DMS79 (cell line): ENCODE results near the gene SRMS.
A peak's percentile ranks its signal among the peaks of the same experiment; 100 is the strongest.
"Not testable (repeated sequence)": the region's sequence is repeated elsewhere in the genome, so short reads cannot be mapped to it uniquely, and the experiment has no call there.

Experiments used
- DNase-seq: peaks from one replicate; lab custom pipeline; 2025; lab: John Stamatoyannopoulos, UW

The SRMS gene

DNA sequence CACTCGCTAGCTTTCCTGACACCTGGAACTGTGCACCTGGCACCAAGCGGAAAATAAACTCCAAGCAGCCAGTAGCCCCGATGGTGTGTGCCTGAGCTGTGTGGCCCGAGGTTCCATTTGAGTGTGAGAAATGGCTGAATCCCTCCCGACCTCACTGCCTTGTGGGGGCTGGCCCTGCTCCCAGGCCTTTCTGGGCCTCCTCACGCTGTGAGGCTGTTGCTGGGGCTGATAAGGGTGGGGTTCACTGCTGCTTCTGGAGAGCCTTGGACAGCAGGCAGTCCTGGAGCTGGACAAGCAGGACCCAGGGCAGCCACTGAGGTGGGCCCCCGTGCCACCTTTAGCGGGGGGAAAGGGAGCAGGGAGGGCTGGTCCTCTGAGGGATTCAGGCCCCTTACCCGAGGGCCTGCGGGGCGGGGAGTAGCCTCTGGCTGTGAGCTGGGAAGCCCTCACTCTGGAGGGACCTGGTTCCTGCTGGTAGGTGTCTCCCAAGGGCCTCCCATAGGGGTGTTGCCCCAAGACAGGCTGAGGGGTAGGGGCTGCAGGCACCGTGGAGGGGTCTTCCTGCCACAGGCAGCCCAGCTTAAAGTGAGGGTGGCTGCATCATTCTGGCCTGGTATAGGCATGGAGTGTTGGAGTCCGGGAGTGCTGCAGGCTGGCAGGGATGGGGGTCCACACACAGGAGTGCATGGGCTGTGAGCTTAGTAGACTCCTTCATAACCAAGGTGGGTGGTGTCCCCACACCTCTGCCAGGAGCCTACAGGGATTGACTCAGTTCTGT lies 25.3 kb downstream of the SRMS start:
- no peak for DNase-seq

DNA sequence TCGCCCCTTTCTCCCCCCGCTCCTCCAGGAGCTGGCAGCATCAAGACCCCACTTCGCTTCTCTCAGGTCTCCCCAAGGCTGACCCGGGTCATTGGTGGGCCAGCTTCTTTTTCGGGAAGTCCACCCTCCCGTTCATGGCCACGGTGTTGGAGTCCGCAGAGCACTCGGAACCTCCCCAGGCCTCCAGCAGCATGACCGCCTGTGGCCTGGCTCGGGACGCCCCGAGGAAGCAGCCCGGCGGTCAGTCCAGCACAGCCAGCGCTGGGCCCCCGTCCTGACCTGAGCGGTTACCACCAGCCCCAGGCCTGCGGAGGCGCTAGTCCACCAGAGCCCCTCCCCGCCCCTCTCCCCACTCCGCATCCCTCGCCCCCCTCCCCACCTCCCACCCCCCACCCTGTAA lies 25.9 kb downstream of the SRMS start:
- DNase-seq: no peak

DNA sequence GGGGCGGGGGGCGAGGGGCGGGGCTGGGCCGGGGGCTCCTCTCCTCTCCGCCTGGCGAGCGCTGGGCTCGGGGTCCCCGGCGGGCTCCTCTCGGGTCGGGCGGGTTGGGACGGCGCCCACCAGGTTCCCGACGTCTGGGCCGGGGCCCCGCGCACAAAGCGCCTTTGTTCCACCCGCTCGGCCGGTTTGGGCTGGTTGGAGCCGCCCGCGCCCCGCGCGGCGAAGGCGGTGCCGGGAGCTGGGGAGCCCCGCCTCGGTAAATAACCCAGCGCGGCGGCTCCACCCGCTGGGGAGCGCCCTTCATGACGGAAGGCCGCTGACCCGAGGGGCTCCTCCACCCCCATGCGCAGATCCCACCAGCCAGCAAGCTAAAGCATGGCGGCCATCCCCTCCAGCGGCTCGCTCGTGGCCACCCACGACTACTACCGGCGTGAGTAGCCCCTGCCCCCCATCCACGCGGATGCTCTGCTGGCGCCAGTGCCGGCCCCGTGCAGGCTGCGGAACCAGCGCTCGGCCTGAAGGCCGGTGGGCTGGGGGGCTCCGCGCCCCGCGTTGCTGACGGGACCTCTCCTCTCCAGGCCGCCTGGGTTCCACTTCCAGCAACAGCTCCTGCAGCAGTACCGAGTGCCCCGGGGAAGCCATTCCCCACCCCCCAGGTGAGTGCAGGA lies 26.5 kb downstream of the SRMS start:
- DNase-seq: peak; percentile 27

DNA sequence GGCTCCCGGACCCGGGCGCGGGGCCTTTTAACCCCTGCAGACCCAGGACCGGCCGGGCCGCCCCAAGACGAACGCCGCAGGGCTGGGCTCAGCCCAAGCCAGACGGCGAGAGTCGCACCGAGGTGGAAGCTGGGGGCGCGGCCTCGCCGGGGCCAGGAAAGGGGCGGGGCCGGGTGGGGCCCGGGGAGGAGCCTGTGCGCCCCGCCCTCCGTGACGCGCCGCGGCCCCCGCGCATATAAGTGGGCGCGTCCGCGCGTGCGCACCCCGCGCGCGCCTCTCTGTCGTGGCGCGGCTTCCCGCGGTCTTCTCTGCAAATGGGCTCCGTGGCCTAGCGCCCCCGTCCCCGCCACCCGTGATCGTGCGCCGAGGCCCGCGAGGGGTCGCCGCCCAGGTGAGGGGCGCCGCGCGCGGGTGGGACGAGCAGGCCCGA lies 27.0 kb downstream of the SRMS start, which contains the start of gene PPDPF:
TSS of gene PPDPF (plus strand) at position 262 of the 430 bp plus-strand sequence. CDS start 544 bp downstream, outside the sequence.
- peak; percentile 74 for DNase-seq

DNA sequence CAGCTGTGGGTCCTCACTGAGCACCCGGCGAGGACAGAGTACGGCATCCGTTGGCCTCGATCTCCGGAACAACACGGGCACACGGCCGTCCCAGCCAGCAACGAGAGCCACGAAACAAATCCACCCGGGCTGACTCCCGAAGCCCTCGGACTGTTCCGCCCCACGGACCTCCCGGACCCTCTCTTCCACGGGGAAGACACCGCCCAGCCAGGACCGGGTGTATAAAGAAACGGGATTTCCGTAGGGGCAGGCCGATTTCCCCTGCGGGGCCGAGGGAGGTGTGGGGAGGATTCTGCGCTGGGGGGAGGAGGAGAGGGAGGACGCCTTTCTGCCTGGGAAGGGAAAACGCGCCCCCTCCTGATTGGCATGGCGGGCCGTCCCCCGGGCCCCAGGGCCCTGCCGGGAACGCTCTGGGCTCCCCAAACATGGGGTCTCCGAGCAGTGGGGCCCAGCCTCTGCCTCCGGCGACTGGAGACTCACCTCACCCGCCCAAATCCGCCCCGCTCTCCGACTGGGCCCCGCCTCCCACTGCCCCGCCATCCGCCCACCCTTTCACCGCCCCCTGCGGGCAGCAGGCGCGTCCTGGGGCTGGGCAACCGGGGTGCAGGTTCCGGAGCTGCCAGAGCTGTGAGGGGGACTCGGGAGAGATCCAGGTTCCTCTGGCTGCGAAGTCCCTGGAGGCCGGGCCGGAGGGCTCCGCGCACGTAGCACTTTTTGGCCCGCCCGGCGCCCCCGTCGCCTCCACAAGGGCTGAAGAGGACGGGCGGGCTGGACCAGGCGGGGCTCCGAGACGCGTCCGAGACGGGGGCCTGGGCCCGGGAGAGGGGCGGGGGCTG lies 27.7 kb downstream of the SRMS start:
- peak; percentile 84 for DNase-seq

DNA sequence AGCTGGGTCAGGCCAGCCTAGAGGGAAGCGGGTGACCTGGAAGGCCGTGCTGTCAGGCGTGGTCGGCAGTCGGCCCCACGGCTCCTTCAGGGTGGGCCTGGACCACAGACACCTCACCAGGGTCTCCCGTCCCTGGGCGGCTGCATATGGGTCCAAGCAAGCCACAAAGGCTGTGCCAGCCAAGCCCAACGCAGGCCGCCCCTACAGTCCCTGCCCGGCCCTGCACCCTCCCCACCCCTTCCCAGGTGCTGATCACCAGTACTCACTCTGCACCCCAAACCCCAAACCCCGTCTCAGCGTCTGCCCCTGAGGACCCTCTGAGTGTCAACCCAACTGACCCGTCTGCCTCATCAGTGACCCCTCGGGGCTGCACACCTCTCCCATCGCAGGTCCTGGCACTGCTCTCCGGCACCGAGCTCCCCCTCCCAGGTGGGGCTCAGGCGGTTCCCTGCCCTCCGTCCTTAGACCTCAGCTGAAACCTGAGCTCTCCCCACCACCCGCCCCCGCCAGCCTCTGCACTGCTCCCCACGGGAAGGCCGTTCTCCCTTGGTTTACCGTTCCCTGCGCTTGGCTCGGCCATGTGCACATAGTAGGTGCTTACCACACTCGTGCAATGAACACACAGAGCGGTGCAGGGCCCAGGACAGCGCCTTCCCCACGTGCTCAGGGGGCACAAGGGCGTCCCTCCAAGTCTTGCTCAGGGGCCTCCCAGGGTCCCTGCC lies 28.4 kb downstream of the SRMS start:
- no peak for DNase-seq

DNA sequence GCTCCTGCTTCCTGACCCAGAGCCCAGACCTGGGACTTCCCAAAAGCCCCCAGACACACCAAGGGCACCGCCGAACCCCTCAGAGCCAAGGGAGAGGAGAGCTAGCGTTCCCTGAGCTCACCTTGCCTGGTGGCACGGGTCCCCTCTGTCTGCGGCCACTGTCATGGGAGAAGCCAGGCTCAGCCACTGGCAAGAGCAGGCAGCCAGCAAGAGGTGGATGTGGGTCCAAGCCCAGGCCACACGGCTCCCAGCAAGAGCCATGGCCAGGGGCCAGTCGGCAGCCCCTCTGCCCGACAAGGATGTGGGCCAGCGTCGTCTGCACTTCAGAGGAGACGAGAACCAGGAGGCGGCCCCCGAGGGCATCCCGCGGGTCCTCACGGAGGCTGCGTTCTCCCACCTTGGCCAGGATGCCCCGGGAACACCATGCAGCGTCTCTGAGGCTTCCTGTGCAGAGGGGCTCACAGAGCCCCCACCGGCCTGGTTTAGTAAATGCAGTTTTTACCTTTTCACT lies 29.1 kb downstream of the SRMS start:
- DNase-seq: no peak

DNA sequence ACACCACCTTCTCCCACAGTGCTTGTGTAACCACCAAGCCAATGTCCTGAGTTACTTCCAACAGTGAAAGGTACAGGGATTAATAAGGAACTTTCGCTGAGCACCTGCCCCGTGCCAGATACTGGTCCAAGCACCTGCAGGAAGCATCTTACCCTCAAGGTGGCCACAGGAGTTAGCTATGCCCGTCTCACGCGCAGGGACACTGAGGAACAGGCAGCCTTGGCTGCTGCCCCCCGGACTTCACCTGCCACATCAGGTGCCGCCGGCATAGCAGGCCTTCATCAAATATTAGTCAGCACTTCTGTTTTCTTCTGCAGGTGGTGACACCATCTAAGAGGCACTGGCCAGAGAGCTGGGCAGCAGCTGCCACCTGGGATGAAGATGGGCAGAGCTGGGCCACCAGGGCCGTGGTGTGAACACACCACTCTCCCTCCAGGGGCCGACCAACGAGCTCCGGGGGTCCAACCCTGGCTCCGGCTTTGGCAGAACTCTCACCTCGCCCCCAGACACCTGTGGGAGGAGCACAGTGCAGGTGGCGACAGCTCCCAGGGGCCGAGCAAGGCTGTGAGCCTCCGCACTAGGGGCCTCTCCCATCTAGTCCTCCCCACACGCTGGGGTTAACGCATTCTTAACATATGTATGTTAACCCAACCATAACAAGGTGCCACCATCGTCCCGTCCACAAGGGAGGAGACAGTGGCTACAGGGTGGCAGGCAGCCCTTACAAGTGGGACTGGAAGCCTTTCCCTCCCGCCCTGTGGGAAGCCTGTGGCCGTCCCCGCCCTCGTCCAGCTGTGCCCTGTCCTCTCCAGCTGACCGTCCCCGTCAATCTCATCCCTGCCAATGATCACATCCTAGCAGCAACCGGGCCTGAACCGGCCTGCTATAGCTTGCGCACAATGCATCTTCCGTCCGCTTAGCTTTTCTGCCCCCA lies 29.9 kb downstream of the SRMS start:
- no peak for DNase-seq

DNA sequence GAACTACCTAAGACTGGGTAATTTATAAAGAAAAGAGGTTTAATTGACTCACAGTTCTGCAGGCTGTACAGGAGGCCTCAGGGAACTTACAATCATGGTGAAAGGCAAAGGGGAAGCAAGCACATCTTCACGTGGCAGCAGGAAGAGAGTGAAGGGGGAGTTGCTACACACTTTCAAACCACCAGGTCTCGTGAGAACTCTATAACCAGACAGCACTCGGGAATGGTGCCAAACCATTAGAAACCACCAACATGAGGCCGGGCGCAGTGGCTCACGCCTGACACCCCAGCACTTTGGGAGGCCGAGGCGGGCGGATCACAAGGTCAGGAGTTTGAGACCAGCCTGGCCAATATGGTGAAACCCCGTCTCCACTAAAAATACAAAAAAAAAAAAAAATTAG lies 33.0 kb downstream of the SRMS start:
- not testable (repeated sequence) for DNase-seq

DNA sequence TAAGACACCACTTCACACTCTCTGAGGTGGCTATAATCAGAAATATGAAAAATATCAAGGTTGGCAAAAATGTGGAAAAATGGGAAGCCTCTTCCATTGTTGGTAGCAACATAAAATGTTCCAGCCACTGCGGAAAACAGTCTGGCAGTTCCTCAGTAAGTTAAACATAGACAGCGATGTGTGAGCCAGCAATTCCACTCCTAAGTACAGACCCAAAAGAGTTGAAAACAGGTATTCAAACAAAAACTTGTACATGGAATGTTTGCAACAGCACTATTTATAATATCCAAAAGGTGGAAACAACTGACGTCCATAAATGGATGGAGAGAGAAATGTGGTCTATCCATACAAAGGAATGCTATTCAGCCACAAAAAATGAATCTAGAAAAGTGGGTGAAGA lies 34.3 kb downstream of the SRMS start:
- DNase-seq: no peak

DNA sequence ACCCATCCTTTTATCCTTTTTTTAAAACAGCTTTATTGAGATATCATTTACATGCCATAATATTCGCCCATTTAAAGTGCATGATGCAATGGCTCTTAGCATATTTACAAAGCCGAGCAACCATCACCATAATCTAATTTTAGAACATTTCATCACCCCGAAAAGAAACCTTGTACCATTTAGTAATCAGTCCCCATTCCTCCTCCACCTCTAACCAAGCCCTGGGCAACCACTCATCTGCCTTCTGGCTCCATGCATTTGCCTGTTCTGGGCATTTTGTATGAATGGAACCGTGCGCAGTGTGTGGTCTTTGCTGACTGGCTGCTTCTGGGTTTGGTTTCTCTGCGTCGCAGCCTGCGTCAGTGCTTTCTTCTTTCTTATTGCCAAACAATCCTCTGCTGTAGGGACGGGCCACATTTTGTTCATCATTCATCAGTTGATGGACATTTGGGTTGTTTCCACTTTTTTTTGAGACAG lies 38.4 kb downstream of the SRMS start:
- DNase-seq: no peak

DNA sequence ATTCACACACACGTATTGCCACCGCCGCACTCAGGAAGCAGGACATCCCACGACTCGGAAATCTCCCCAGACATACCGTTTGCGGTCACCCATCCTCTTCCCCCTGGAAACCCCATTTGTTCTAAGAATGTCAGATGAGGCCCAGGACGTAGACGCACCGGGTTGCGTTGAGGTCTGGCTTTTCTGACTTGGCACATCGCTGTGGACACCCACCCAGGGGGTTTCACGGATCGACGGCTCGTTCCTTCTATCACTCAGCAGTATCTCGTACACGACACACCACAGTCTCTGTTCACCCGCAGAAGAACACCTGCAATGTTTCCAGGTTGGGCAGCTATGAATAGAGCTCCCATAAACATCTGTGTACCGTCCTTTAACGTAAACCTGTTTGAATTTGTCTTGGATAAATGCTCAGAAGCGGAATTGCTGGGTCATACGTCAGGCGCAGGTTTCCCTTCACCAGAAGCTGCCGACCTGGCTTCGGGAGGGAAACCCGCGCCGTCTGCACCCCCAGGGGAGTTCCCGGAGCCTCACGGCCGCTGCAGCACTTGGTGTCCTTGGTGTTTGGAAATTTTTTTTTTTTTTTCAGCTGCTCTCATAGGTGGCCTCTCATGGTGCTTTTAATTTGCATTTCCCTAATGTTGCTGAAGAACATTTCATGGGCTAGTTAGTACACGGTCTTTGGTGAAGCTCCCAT lies 39.3 kb downstream of the SRMS start:
- DNase-seq: no peak

DNA sequence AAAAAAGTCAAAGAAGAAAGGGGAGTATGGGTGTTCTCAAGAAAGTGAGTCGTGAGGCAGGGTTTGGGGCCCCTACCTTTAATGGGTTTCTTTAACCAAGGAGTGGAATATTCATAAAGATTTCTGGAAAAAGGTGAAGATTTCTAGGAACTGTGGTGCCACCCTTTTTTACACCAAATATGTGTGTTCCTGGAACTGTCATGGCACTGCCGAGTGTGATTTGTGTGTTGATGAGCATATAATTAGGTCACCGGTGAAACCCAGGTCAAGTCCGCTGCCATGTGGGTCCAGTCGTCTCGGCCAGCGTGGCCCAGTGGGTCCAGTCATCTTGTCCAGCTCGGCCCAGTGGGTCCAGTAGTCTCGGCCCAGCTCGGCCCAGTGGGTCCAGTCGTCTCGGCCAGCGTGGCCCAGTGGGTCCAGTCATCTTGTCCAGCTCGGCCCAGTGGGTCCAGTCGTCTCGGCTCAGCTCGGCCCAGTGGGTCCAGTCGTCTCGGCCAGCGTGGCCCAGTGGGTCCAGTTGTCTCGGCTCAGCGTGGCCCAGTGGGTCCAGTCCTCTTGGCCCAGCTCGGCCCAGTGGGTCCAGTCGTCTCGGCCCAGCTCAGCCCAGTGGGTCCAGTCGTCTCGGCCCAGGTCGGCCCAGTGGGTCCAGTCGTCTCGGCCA lies 40.3 kb downstream of the SRMS start:
- DNase-seq: no peak

DNA sequence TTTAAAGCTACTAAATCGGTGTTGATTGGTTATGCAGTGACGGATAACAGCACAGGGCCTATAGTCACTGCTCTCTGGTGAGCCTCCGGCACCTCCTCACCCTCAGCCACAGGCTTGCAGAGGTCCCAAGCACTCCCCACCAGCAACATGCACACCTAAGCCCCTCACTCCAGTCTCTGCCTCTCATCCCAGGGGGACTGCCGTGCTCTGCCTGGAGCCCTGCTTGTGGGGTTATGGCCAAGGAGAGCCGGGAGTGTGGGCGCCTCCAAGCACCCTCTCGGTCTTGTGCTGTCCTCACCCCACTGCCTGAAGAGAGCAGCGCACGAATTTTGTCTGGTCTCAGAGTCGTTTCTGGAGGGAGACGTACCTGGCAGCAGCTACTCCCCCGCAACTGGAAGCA lies 41.8 kb downstream of the SRMS start:
- DNase-seq: no peak

DNA sequence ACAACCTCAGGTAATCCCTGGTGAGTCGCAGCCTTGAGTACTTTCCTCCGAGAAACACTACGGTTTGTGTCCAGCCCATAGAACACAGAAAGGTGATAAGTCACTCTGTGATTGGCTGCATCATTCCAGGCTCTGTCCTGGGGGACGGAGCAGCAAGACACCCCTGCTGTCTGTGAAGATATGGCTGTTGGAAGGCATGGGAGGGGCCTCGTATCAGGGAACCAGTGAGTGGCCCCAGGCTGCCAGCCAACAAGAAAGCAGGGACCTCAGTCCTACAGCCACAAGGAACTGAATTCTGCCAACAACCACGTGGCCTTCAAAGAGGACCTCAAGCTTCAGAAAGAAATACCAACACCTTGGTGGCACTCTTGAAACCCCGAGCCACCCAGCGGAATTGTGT lies 42.3 kb downstream of the SRMS start:
- no peak for DNase-seq

DNA sequence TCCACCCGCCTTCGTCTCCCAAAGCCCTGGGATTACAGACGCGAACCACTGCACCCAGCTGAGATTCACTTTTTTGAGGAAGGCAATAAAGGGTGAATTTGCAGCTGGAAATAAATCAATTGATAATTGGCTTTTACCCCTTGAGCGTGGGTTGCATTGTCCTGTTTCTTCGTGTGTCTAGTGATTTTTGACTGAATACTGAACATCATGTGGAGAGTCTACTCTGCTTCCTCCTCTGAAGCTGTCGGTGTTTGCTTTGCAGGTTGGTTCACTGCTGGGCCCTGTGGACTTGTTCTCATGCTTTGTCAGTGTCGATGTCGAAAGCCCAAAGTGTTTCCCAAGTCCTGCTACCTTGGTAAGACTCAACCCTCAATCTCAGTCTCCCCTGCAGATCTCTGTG lies 42.9 kb downstream of the SRMS start:
- no peak for DNase-seq

DNA sequence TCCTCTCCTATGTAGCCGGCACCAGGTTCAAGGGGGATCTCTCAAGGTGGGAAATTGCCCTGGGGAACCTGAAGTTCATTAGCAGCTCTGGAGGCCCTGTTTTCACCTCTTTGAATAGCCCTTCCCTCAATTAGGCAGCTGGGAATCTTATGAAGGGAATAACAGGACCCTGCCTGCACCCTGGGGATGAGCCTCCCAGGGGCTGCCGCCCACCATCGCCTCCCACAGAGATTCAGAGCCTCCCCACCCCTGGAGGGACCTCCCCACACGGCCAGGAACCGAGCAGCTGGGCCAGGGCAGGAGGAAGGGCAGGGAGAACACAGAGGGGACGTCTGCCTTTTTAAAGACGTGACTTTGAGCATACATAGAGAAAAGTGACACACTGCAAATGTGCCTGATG lies 44.0 kb downstream of the SRMS start:
- DNase-seq: no peak

DNA sequence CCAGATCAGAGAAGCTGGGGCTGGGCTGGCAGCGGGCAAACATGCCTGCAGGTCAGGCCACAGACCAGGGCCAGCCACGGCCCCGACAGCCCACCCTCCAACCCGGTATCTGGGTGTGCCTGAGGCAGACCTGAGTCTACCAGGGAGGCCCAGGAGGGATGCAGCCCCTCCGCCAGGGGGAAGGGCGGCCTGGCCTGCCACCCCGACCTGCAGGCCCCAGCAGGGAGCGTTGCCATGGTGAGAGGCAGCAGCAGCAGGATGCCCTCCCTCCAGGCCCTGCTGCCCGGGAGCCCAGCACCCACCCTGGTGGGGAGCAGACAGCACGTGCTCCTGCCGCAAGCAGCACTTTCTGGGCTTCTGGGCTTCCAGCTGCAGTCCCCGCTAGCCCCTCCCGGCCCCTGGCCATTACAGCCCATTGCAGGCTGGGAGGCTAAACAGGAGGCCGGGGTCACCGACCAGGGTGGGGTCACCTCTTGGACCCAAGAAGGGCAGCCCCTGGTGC lies 44.8 kb downstream of the SRMS start:
- peak; percentile 42 for DNase-seq
